Ishikawa (cell line): ENCODE measurements around the gene PLSCR5.

ENCODE experiments used
- CREB1 ChIP-seq: IDR thresholded peaks from 2 replicates; pipeline ENCODE4 v1.6.1; 2012; ENCODE audit warnings: low read depth
- RAD21 ChIP-seq: IDR thresholded peaks from 2 replicates; pipeline ENCODE4 v1.6.1; 2012; ENCODE audit warnings: low read depth
- TEAD4 ChIP-seq: IDR thresholded peaks from 2 replicates; pipeline ENCODE4 v1.6.1; 2012
- TF ChIP-seq, protein P1 (sequence below): IDR thresholded peaks from 2 replicates; pipeline ENCODE4 v1.6.1; 2012
- TF ChIP-seq, protein P2 (sequence below): IDR thresholded peaks from 2 replicates; pipeline ENCODE4 v1.6.1; 2012

DNA sequence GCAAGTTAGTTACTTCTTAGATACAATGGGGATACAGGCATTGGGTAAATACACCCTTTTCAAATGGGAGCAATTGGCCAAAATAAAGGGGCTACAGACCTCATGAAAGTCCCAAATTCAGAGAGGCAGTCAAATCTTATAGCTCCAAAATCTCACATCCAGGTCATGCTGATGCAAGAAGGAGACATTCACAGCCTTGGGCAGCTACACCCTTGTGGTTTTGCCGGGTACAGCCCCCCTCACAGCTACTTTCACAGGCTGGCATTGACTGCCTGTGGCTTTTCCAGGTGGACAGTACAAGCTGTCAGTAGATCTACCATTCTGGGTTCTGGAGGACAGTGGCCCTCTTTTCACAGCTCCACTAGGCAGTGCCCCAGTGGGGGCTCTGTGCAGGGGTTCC, 43.3 kb downstream of the PLSCR5 start:
- TF ChIP-seq, protein P1, sequence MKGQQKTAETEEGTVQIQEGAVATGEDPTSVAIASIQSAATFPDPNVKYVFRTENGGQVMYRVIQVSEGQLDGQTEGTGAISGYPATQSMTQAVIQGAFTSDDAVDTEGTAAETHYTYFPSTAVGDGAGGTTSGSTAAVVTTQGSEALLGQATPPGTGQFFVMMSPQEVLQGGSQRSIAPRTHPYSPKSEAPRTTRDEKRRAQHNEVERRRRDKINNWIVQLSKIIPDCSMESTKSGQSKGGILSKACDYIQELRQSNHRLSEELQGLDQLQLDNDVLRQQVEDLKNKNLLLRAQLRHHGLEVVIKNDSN, result no peak
- TF ChIP-seq RAD21 (no peak), TEAD4 (no peak), CREB1 (no peak)
- TF ChIP-seq, protein P2, sequence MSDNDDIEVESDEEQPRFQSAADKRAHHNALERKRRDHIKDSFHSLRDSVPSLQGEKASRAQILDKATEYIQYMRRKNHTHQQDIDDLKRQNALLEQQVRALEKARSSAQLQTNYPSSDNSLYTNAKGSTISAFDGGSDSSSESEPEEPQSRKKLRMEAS, result no peak
